ENCODE results near the gene PLEKHF1.

- no peak for TF ChIP-seq PBX2 (CRISPR knock-in tag; IDR thresholded peaks at IDR 0.05)
- no peak for TF ChIP-seq U2AF2 (IDR thresholded peaks at IDR 0.05; ENCODE audit: low read depth, low read length)
- TF ChIP-seq HOXA7 (CRISPR knock-in tag; IDR thresholded peaks at IDR 0.05): no peak
- no peak for TF ChIP-seq ZNF672 (CRISPR knock-in tag; IDR thresholded peaks at IDR 0.05)
These were observed 21.1 kb downstream of the PLEKHF1 start for GRCh38 chr19:29686285-29686805.
